ENCODE measurements around the gene D2HGDH. TPM values are rescaled to one million over a fixed set of nuclear protein-coding genes. Genes with fewer than 3 reads are reported as not detected.

Gene D2HGDH
- total and polyA plus RNA-seq, 9 of the 15 experiments (the other 6 are each of a cell fraction or from before 2014, with no cell fraction given) = 0.39 to 30.8 (median 10.3) TPM

DNA sequence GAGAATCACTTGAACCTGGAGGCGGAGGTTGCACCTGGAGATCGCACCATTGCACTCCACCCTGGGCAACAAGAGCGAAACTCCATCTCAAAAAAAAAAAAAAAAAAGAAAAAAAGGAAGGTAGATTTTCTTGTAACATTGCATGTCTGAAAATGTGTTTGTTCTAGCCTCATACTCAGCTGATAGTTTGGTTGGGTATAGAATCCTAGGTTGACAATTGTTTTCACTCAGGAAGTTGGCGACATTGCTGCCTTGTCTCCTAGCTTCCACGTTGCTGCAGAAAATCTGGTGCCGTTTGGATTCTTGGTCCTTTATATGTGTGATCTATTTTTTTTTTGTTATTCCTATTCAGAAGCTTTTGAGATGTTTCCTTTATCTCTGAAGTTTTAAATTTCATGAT lies 27.9 kb upstream of the D2HGDH start (continued):
- peak in 1 of 2 experiments; percentile 83; a peak in 1 of 3 replicates for TF ChIP-seq CBX3 (IDR thresholded peaks at IDR 0.05; ENCODE audit: borderline replicate concordance in 1 of 2, low read length in 2 of 2)
- peak; percentile 87 for TF ChIP-seq ZFP1 (CRISPR knock-in tag; IDR thresholded peaks at IDR 0.05)
- no peak for TF ChIP-seq E2F5 (CRISPR knock-in tag; IDR thresholded peaks at IDR 0.05)

DNA sequence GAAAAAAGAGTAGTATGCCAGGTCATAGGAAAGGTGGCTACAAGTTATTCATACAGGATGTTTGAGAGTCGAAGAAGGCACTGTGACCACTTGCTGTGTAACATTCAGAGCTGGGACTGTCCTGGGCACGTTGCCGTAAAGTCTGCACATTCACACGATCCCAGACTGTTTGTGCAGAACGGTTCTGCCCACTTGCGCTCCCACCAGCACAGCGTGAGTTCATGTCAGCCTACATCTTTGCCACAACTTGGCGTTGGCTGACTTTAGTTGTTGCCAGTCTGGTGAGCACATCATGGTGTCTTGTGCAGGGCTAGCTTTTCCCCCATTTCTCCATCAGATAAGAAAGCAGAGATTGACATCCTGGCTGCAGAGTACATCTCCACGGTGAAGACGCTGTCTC lies 25.6 kb upstream of the D2HGDH start:
- POLR2A ChIA-PET = interaction anchor here (0.6 kb wide), 1 partner anchor 71 kb away, joined by 4 read pairs; no protein-coding TSS in a partner anchor
- in situ Hi-C loops (cut with MboI) (no loop called here), intact Hi-C loops (cut with micrococcal nuclease) (no loop called here)
- H3K4me1 ChIP-seq (replicated peaks in 1 of 2; ENCODE audit: control insufficient read depth in 2 of 2, insufficient read depth in 2 of 2, low read length in 2 of 2) = no peaks in the 10 kb centered on the region
- peaks cover 6% of the 10 kb centered on the region; the same call in 2 of the 3 replicates for H3K79me2 ChIP-seq (ENCODE audit: control insufficient read depth, insufficient read depth, low read length)
- no TSS peak for BruUV-seq (replicated peaks)
- ATAC-seq (no peak), FAIRE-seq (no peak), DNase-seq (ENCODE audit: extremely low read depth in 1 of 4, low spot score in 3 of 4) (no peak)
- 76% methylated on average over 6 of the region's 10 CpGs for WGBS (ENCODE audit: insufficient coverage, low coverage, missing lambda C conversion rate)
- peaks cover 79% of the 10 kb centered on the region for H3K36me3 ChIP-seq (ENCODE audit: control insufficient read depth, insufficient read depth, low read length)
- H3K4me2 ChIP-seq (ENCODE audit: insufficient read depth, low read length) = no peak overlapping the region
- H3K27ac ChIP-seq (ENCODE audit: extremely low read depth, low read depth, low read length) = no peak overlapping the region
- H3K9me3 ChIP-seq (replicated peaks; ENCODE audit: control insufficient read depth, insufficient read depth, low read depth, low read length) = peaks cover 4% of the 10 kb centered on the region
- no peak overlapping the region for H3K9ac ChIP-seq (ENCODE audit: insufficient read depth in 1 of 2, low read depth in 2 of 2, low read length in 2 of 2)
- TF ChIP-seq ATF7 (IDR thresholded peaks at IDR 0.05) (no peak), SP1 (CRISPR knock-in tag; IDR thresholded peaks at IDR 0.05) (no peak), ZNF140 (CRISPR knock-in tag; IDR thresholded peaks at IDR 0.05) (no peak), MNT (conservative IDR thresholded peaks at IDR 0.05) (no peak), HINFP (tag; conservative IDR thresholded peaks at IDR 0.05; ENCODE audit: low read depth) (no peak)
- TF ChIP-seq, protein P1, sequence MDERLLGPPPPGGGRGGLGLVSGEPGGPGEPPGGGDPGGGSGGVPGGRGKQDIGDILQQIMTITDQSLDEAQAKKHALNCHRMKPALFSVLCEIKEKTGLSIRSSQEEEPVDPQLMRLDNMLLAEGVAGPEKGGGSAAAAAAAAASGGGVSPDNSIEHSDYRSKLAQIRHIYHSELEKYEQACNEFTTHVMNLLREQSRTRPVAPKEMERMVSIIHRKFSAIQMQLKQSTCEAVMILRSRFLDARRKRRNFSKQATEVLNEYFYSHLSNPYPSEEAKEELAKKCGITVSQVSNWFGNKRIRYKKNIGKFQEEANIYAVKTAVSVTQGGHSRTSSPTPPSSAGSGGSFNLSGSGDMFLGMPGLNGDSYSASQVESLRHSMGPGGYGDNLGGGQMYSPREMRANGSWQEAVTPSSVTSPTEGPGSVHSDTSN (CRISPR knock-in tag; IDR thresholded peaks at IDR 0.05; ENCODE audit: low read depth) = no peak
- TF ChIP-seq, protein P1 (tag; conservative IDR thresholded peaks at IDR 0.05; ENCODE audit: low read depth) = no peak
- no peaks in the 10 kb centered on the region for H3K27me3 ChIP-seq (ENCODE audit: control insufficient read depth in 2 of 2, insufficient read depth in 2 of 2, low read length in 2 of 2)
- H2AFZ ChIP-seq (ENCODE audit: low read depth, low read length) = no peak overlapping the region
- no peaks in the 10 kb centered on the region for H3K9me1 ChIP-seq (ENCODE audit: control insufficient read depth, insufficient read depth, low read length)
- no peaks in the 10 kb centered on the region for H4K20me1 ChIP-seq (replicated peaks; ENCODE audit: control insufficient read depth, insufficient read depth, low read length)
- no peak overlapping the region for H3K4me3 ChIP-seq
- CTCF ChIA-PET (ENCODE audit: low intra/inter-chr PET ratio) = no interaction called here
